A549 (cell line): ENCODE data around the gene SSTR3.

ENCODE experiments used
- EHF ChIP-seq: fragments of 250-450 bp; sonication (Bioruptor Pico); IDR thresholded peaks from 2 replicates; pipeline ENCODE4 v1.5.0; 2020; ENCODE audit warnings: mild to moderate bottlenecking
- HOXA7 ChIP-seq: fragments of 250-450 bp; sonication (Bioruptor Pico); IDR thresholded peaks from 2 replicates; pipeline ENCODE4 v1.5.0; 2020; ENCODE audit warnings: mild to moderate bottlenecking, moderate library complexity
- KDM5A ChIP-seq: fragments of 200-600 bp; sonication (generic); IDR thresholded peaks from 2 replicates; pipeline ENCODE4 v1.6.1; 2016; ENCODE audit warnings: antibody characterized with exemption, mild to moderate bottlenecking
- MAFK ChIP-seq: fragments of 450-650 bp; IDR thresholded peaks from 2 replicates; pipeline ENCODE4 v1.6.1; 2014; ENCODE audit not compliant: partially characterized antibody
- NFE2L2 ChIP-seq: fragments of 150-350 bp; conservative IDR thresholded peaks from 2 replicates; pipeline ENCODE4 v1.6.1; 2014; ENCODE audit warnings: low read length
- POLR2A ChIP-seq: IDR thresholded peaks from 2 replicates; pipeline ENCODE4 v1.6.1; 2012; ENCODE audit warnings: mild to moderate bottlenecking, low read length
- SMC3 ChIP-seq: fragments of >200 bp; sonication (Bioruptor Twin); formaldehyde crosslinking; IDR thresholded peaks from 3 replicates; pipeline ENCODE4 v1.6.1; 2018; ENCODE audit warnings: inconsistent platforms
- TF ChIP-seq, protein P1 (sequence below): fragments of >200 bp; sonication (Bioruptor Twin); formaldehyde crosslinking; IDR thresholded peaks from 3 replicates; pipeline ENCODE4 v1.5.1; 2016

DNA sequence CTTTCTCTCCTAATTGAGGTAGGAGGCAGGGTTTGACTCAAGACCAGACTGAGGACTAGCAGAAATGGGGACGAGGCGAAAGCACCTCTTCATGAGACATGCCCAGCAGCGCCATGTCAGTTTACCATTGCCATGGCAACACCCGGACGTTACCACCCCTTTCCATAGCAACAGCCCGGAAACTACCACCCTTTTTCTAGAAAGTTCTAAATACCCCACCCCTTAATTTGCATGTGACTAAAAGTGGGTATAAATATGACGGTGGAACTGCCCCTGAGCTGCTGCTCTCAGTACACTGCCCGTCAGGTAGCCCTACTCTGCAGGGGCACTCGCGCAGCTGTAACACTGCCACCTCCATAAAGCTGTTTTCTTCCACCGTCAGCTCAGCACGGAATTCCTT lies 37.7 kb upstream of the SSTR3 start:
- TF ChIP-seq KDM5A = no peak
- TF ChIP-seq NFE2L2 = no peak
- TF ChIP-seq HOXA7 (CRISPR knock-in tag) = no peak
- no peak for TF ChIP-seq POLR2A
- no peak for TF ChIP-seq MAFK
- TF ChIP-seq, protein P1, sequence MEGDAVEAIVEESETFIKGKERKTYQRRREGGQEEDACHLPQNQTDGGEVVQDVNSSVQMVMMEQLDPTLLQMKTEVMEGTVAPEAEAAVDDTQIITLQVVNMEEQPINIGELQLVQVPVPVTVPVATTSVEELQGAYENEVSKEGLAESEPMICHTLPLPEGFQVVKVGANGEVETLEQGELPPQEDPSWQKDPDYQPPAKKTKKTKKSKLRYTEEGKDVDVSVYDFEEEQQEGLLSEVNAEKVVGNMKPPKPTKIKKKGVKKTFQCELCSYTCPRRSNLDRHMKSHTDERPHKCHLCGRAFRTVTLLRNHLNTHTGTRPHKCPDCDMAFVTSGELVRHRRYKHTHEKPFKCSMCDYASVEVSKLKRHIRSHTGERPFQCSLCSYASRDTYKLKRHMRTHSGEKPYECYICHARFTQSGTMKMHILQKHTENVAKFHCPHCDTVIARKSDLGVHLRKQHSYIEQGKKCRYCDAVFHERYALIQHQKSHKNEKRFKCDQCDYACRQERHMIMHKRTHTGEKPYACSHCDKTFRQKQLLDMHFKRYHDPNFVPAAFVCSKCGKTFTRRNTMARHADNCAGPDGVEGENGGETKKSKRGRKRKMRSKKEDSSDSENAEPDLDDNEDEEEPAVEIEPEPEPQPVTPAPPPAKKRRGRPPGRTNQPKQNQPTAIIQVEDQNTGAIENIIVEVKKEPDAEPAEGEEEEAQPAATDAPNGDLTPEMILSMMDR = no peak
- no peak for TF ChIP-seq SMC3
- no peak for TF ChIP-seq EHF (CRISPR knock-in tag)
